ENCODE measurements around the gene TATDN3.

DNA sequence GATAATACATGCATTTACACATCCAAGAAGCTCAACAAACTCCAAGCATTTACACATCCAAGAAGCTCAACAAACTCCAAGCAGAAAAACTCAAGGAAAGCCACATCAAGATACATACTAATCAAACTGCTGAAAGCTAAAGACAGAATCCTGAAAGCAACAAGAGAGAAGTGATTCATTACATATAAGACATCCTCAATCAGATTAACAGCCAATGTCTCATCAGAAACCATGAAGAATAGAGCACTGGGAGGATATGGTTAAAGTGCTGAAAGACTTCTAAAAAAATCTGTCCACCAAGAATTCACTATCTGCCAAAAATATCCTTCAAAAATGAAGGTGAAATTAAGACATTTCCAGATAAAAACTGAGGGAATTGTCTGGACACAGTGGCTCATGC, 46.4 kb upstream of the TATDN3 start:
- TF ChIP-seq, protein P1, sequence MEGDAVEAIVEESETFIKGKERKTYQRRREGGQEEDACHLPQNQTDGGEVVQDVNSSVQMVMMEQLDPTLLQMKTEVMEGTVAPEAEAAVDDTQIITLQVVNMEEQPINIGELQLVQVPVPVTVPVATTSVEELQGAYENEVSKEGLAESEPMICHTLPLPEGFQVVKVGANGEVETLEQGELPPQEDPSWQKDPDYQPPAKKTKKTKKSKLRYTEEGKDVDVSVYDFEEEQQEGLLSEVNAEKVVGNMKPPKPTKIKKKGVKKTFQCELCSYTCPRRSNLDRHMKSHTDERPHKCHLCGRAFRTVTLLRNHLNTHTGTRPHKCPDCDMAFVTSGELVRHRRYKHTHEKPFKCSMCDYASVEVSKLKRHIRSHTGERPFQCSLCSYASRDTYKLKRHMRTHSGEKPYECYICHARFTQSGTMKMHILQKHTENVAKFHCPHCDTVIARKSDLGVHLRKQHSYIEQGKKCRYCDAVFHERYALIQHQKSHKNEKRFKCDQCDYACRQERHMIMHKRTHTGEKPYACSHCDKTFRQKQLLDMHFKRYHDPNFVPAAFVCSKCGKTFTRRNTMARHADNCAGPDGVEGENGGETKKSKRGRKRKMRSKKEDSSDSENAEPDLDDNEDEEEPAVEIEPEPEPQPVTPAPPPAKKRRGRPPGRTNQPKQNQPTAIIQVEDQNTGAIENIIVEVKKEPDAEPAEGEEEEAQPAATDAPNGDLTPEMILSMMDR (conservative IDR thresholded peaks at IDR 0.05; ENCODE audit: low read depth, low read length) = no peak
- no peak for TF ChIP-seq EZH2 (IDR thresholded peaks at IDR 0.05; ENCODE audit: borderline replicate concordance, low read depth, low read length, poor library complexity, severe bottlenecking)

Data from A673 (cell line).